ENCODE results near the gene CRK.

DNA sequence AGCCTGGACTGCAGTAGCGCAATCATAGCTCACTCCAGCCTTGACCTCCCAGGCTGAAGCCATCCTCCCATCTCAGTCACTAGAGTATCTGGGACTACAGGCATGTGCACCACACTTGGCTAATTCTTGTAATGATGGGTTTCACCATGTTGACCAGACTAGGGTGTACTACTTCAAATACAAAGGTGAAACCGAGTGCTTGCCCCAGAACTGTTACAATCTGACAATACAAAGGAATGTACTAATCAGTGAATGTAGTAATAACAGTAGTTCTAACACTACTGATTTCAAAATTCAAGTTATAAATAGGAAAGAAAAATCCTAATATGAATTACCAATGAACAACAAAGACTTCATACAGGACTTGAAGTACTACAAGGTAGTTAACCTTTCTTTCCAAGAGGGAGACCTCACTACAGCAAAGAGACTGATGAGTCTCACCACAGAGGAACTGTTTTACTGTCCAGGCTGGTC, 24.4 kb downstream of the CRK start:
- TF ChIP-seq, protein P1, sequence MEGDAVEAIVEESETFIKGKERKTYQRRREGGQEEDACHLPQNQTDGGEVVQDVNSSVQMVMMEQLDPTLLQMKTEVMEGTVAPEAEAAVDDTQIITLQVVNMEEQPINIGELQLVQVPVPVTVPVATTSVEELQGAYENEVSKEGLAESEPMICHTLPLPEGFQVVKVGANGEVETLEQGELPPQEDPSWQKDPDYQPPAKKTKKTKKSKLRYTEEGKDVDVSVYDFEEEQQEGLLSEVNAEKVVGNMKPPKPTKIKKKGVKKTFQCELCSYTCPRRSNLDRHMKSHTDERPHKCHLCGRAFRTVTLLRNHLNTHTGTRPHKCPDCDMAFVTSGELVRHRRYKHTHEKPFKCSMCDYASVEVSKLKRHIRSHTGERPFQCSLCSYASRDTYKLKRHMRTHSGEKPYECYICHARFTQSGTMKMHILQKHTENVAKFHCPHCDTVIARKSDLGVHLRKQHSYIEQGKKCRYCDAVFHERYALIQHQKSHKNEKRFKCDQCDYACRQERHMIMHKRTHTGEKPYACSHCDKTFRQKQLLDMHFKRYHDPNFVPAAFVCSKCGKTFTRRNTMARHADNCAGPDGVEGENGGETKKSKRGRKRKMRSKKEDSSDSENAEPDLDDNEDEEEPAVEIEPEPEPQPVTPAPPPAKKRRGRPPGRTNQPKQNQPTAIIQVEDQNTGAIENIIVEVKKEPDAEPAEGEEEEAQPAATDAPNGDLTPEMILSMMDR (IDR thresholded peaks at IDR 0.05) = no peak
- TF ChIP-seq POLR2A (IDR thresholded peaks at IDR 0.05) = no peak
